ENCODE data around the gene REELD1. TPM values are rescaled to one million over a fixed set of nuclear protein-coding genes. Genes with fewer than 3 reads are reported as not detected.

Gene REELD1
- total and polyA plus RNA-seq, 9 of the 15 experiments (the other 6 are each of a cell fraction or from before 2014, with no cell fraction given) = not detected

DNA sequence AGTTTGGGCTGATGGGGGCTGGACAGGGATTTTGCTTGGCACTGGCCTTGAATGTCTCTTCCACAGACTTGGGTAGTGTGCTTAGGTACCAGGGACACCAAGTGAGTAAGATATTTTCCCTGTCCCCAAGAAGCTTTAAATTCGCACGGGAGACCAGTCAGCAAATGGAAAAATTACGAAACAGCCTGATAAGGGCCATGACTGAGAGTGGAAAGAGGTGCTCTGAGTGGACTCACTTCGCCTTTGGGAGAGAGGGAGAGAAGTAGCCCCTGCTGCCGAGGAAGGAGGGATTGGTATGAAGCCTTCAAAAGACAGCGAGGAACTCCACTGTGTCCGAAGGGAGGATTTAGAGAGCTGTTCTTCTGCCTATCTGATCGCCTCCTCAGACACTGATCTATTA is 36.2 kb upstream of the REELD1 start:
- no peak for FAIRE-seq
- POLR2A ChIA-PET = interaction anchor here (0.6 kb wide), 1 partner anchor 1903 kb away, joined by 3 read pairs; no protein-coding TSS in a partner anchor

GRCh38 chr4:146179784-146180370 is 34.5 kb upstream of the REELD1 start:
- Histone ChIP-seq H4K20me1 (replicated peaks; ENCODE audit: control insufficient read depth, insufficient read depth, low read length) (no peaks in the 10 kb centered on the region; the same call in 1 of the 2 replicates), H3K36me3 (ENCODE audit: control insufficient read depth, insufficient read depth, low read length) (peaks cover 29% of the 10 kb centered on the region), H3K27me3 (ENCODE audit: control insufficient read depth in 2 of 2, insufficient read depth in 2 of 2, low read length in 2 of 2) (no peaks in the 10 kb centered on the region), H3K4me1 (replicated peaks in 1 of 2; ENCODE audit: control insufficient read depth in 2 of 2, insufficient read depth in 2 of 2, low read length in 2 of 2) (peaks cover 4 to 12% of the 10 kb centered on the region in 2 experiments; a peak in 3 of 5 replicates), H3K4me2 (ENCODE audit: insufficient read depth, low read length) (no peak overlapping the region), H3K9ac (ENCODE audit: insufficient read depth in 1 of 2, low read depth in 2 of 2, low read length in 2 of 2) (no peak overlapping the region), H2AFZ (ENCODE audit: low read depth, low read length) (no peak overlapping the region), H3K4me3 (no peak overlapping the region), H3K79me2 (ENCODE audit: control insufficient read depth, insufficient read depth, low read length) (peaks cover 53% of the 10 kb centered on the region), H3K9me1 (ENCODE audit: control insufficient read depth, insufficient read depth, low read length) (no peaks in the 10 kb centered on the region), H3K27ac (ENCODE audit: extremely low read depth, low read depth, low read length) (no peak overlapping the region), H3K9me3 (replicated peaks; ENCODE audit: control insufficient read depth, insufficient read depth, low read depth, low read length) (no peaks in the 10 kb centered on the region)
- in situ Hi-C loops (cut with MboI) = no loop called here
- FAIRE-seq (no peak), DNase-seq (ENCODE audit: extremely low read depth in 1 of 4, low spot score in 3 of 4) (no peak), ATAC-seq (no peak)
- 88% methylated on average over 7 of the region's 7 CpGs for WGBS (ENCODE audit: insufficient coverage, low coverage, missing lambda C conversion rate)
- BruUV-seq (replicated peaks) = no TSS peak
- ChIA-PET CTCF (ENCODE audit: low intra/inter-chr PET ratio) (no interaction called here), POLR2A (interaction anchor here (0.7 kb wide), 1 partner anchor 380 kb away, joined by 3 read pairs; no protein-coding TSS in a partner anchor)
- intact Hi-C loops (cut with micrococcal nuclease) = no loop called here
- TF ChIP-seq MAFF (IDR thresholded peaks at IDR 0.05; ENCODE audit: low read length) (no peak), FOXP4 (CRISPR knock-in tag; IDR thresholded peaks at IDR 0.05; ENCODE audit: borderline replicate concordance) (no peak), PRMT5 (CRISPR knock-in tag; IDR thresholded peaks at IDR 0.05) (no peak), BRF2 (IDR thresholded peaks at IDR 0.05; ENCODE audit: borderline replicate concordance, insufficient read depth, insufficient read length) (no peak), MXD1 (CRISPR knock-in tag; IDR thresholded peaks at IDR 0.05; ENCODE audit: borderline replicate concordance, poor library complexity, severe bottlenecking) (no peak), CBFA2T3 (IDR thresholded peaks at IDR 0.05) (no peak)

More for the DNA sequence above, 36.2 kb upstream of the REELD1 start:
- ATAC-seq (no peak), DNase-seq (ENCODE audit: extremely low read depth in 1 of 4, low spot score in 3 of 4) (no peak)
- H2AFZ ChIP-seq (ENCODE audit: low read depth, low read length) = no peak overlapping the region
- WGBS (ENCODE audit: insufficient coverage, low coverage, missing lambda C conversion rate) = 75% methylated on average over 8 of the region's 8 CpGs
- BruUV-seq (replicated peaks) = no TSS peak
- H3K4me1 ChIP-seq (replicated peaks in 1 of 2; ENCODE audit: control insufficient read depth in 2 of 2, insufficient read depth in 2 of 2, low read length in 2 of 2) = peaks cover 4 to 12% of the 10 kb centered on the region in 2 experiments; a peak in 3 of 5 replicates
- H3K9ac ChIP-seq (ENCODE audit: insufficient read depth in 1 of 2, low read depth in 2 of 2, low read length in 2 of 2) = no peak overlapping the region
- TF ChIP-seq CEBPB (tag; IDR thresholded peaks at IDR 0.05) (0 out of 2 replicates have a peak, but pooled peaks have one; percentile 30), E2F5 (CRISPR knock-in tag; IDR thresholded peaks at IDR 0.05) (no peak), HDAC6 (IDR thresholded peaks at IDR 0.05; ENCODE audit: low read depth, low read length) (no peak), TCFL5 (CRISPR knock-in tag; conservative IDR thresholded peaks at IDR 0.05) (no peak)
- CTCF ChIA-PET (ENCODE audit: low intra/inter-chr PET ratio) = no interaction called here
- peaks cover 17% of the 10 kb centered on the region for H3K36me3 ChIP-seq (ENCODE audit: control insufficient read depth, insufficient read depth, low read length)
- H4K20me1 ChIP-seq (replicated peaks; ENCODE audit: control insufficient read depth, insufficient read depth, low read length) = no peaks in the 10 kb centered on the region; the same call in 1 of the 2 replicates
- intact Hi-C loops (cut with micrococcal nuclease) = no loop called here
- peaks cover 53% of the 10 kb centered on the region for H3K79me2 ChIP-seq (ENCODE audit: control insufficient read depth, insufficient read depth, low read length)
- no peaks in the 10 kb centered on the region for H3K9me1 ChIP-seq (ENCODE audit: control insufficient read depth, insufficient read depth, low read length)
- in situ Hi-C loops (cut with MboI) = no loop called here
- no peak overlapping the region for H3K27ac ChIP-seq (ENCODE audit: extremely low read depth, low read depth, low read length)
- no peak overlapping the region for H3K4me3 ChIP-seq
- no peaks in the 10 kb centered on the region for H3K9me3 ChIP-seq (replicated peaks; ENCODE audit: control insufficient read depth, insufficient read depth, low read depth, low read length)
- no peaks in the 10 kb centered on the region for H3K27me3 ChIP-seq (ENCODE audit: control insufficient read depth in 2 of 2, insufficient read depth in 2 of 2, low read length in 2 of 2)
- no peak overlapping the region; the same call in 1 of the 2 replicates for H3K4me2 ChIP-seq (ENCODE audit: insufficient read depth, low read length)

All from K562 (cell line).